ENCODE data around the gene CXCL11. TPM values are rescaled to one million over a fixed set of nuclear protein-coding genes. Genes with fewer than 3 reads are reported as not detected.

CXCL11 gene
- total and polyA plus RNA-seq, 9 of the 15 experiments (the other 6 are each of a cell fraction or from before 2014, with no cell fraction given): 2.1 to 9.1 (median 4.5) TPM

GRCh38 chr4:76010576-76010975 lies 25.3 kb downstream of the CXCL11 start (continued):
- TF ChIP-seq CHD7 (IDR thresholded peaks at IDR 0.05; ENCODE audit: low read depth, low read length): no peak
- TF ChIP-seq KLF6 (CRISPR knock-in tag; IDR thresholded peaks at IDR 0.05; ENCODE audit: borderline replicate concordance): no peak
- no peak for TF ChIP-seq ZBTB33 (CRISPR knock-in tag; IDR thresholded peaks at IDR 0.05)
- TF ChIP-seq YBX1 (IDR thresholded peaks at IDR 0.05): no peak
- no peak for TF ChIP-seq RFX5 (IDR thresholded peaks at IDR 0.05; ENCODE audit: low read depth, low read length)
- TF ChIP-seq ZNF133 (CRISPR knock-in tag; IDR thresholded peaks at IDR 0.05): no peak
- TF ChIP-seq CREM (IDR thresholded peaks at IDR 0.05; ENCODE audit: low read depth): no peak
- TF ChIP-seq ZNF507 (tag; conservative IDR thresholded peaks at IDR 0.05): no peak
- no peak for TF ChIP-seq PREB (CRISPR knock-in tag; IDR thresholded peaks at IDR 0.05)
- no peak for TF ChIP-seq ZBTB8A (IDR thresholded peaks at IDR 0.05; ENCODE audit: partially characterized antibody)
